PC-3 (cell line): ENCODE results near the gene NFATC2. TPM values are rescaled to one million over a fixed set of nuclear protein-coding genes. Genes with fewer than 3 reads are reported as not detected.

Experiments
- ATAC-seq: fragments of 200-7000 bp; cut with Tn5 transposase; 2 replicates; pipeline ENCODE4 v1.9.1; 2020; ENCODE audit warnings: mild to moderate bottlenecking, moderate library complexity
- BruUV-seq: library from RNA; stranded (reverse); fragments of 400-500 nt; replicated peaks from 2 replicates; lab custom pipeline; 2021; lab: Mats Ljungman, UMichigan
- CTCF ChIA-PET: fragments of 300-600 bp; sonication (Branson Sonifier 250); formaldehyde crosslinking; loops from one replicate; lab custom pipeline; 2022; ENCODE audit warnings: antibody characterized with exemption; lab: Charles Lee
- POLR2A ChIA-PET: fragments of 300-600 bp; sonication (Branson Sonifier 250); formaldehyde crosslinking; loops from one replicate; lab custom pipeline; 2022; ENCODE audit warnings: antibody characterized with exemption; ENCODE audit not compliant: unreplicated experiment; lab: Charles Lee
- DNase-seq: peaks from one replicate; pipeline ENCODE4 v3.0.0-alpha.2; 2015
- H2AFZ ChIP-seq: fragments of 300-600 bp; sonication (generic); 2 replicates; pipeline ENCODE4 v1.6.0; 2016; ENCODE audit warnings: antibody characterized with exemption, low read length
- H3F3A ChIP-seq: fragments of 300-600 bp; sonication (generic); one replicate; pipeline ENCODE4 v1.6.0; 2017; ENCODE audit warnings: antibody characterized with exemption, low read length, control low read depth, mild to moderate bottlenecking; ENCODE audit not compliant: unreplicated experiment
- H3K27ac ChIP-seq: fragments of 300-600 bp; sonication (generic); 2 replicates; pipeline ENCODE4 v1.5.1; 2016; ENCODE audit warnings: mild to moderate bottlenecking, low read length
- H3K27me3 ChIP-seq: fragments of 300-600 bp; sonication (generic); 2 replicates; pipeline ENCODE4 v1.6.1; 2016; ENCODE audit warnings: low read length, mixed read lengths
- H3K36me3 ChIP-seq: fragments of 300-600 bp; sonication (generic); 2 replicates; pipeline ENCODE4 v1.6.1; 2016; ENCODE audit warnings: low read depth, mixed run types, low read length, mixed read lengths
- H3K4me1 ChIP-seq: fragments of 300-600 bp; sonication (generic); 2 replicates; pipeline ENCODE4 v1.5.1; 2016; ENCODE audit warnings: low read length; ENCODE audit not compliant: insufficient read depth
- H3K4me2 ChIP-seq: fragments of 300-600 bp; sonication (generic); 2 replicates; pipeline ENCODE4 v1.6.0; 2016; ENCODE audit warnings: low read length
- H3K4me3 ChIP-seq: fragments of 300-600 bp; sonication (generic); 2 replicates; pipeline ENCODE4 v1.5.1; 2016; ENCODE audit warnings: mild to moderate bottlenecking, low read length, mixed read lengths
- H3K79me2 ChIP-seq: fragments of 300-600 bp; sonication (generic); 2 replicates; pipeline ENCODE4 v1.6.1; 2017; ENCODE audit warnings: low read length, mixed read lengths
- H3K9ac ChIP-seq: fragments of 300-600 bp; sonication (generic); 2 replicates; pipeline ENCODE4 v1.6.0; 2016; ENCODE audit warnings: mild to moderate bottlenecking, low read length
- H3K9me2 ChIP-seq: fragments of 300-600 bp; sonication (generic); replicated peaks from 2 replicates; pipeline ENCODE4 v1.6.1; 2016; ENCODE audit warnings: mixed run types, low read length, mixed read lengths
- H3K9me3 ChIP-seq: fragments of 300-600 bp; sonication (generic); 2 replicates; pipeline ENCODE4 v1.6.1; 2016; ENCODE audit warnings: low read length, mixed read lengths
- H4K20me1 ChIP-seq: fragments of 300-600 bp; sonication (generic); 2 replicates; pipeline ENCODE4 v1.6.1; 2016; ENCODE audit warnings: low read length, mixed read lengths
- CTCF ChIP-seq: fragments of 300-600 bp; sonication (generic); conservative IDR thresholded peaks from 2 replicates; pipeline ENCODE4 v1.5.1; 2017; ENCODE audit warnings: antibody characterized with exemption, low read depth, mild to moderate bottlenecking, low read length
- EZH2 ChIP-seq: fragments of 300-600 bp; sonication (generic); IDR thresholded peaks from one replicate; pipeline ENCODE4 v1.6.1; 2017; ENCODE audit warnings: antibody characterized with exemption, mild to moderate bottlenecking, low read length; ENCODE audit not compliant: unreplicated experiment
- EZH2phosphoT487 ChIP-seq: fragments of 300-600 bp; sonication (generic); IDR thresholded peaks from 2 replicates; pipeline ENCODE4 v1.6.1; 2018; ENCODE audit warnings: mild to moderate bottlenecking, antibody characterized with exemption, low read length, borderline replicate concordance
- intact Hi-C: fragments of 100-400 bp; cut with micrococcal nuclease; formaldehyde crosslinking; loops from 2 replicates; pipeline ENCODE4 v1.9.0; 2023
- total RNA-seq: library from RNA; depleted of rRNA; stranded (reverse); fragments of >200 nt; gene quantifications from 2 replicates; pipeline ENCODE4 v1.2.3, GENCODE V29; 2014

Gene NFATC2
- total RNA-seq, 1 experiment from 2014 or later, result 12.9 TPM

- Histone ChIP-seq H3K79me2 (no peaks in the 10 kb centered on the region), H3K4me2 (no peak overlapping the region), H3K27ac (no peak overlapping the region), H3K4me1 (no peaks in the 10 kb centered on the region), H3K9me3 (no peaks in the 10 kb centered on the region), H3K27me3 (no peaks in the 10 kb centered on the region), H3K4me3 (no peak overlapping the region), H3K9me2 (no peaks in the 10 kb centered on the region), H4K20me1 (no peaks in the 10 kb centered on the region), H3K36me3 (peaks cover 6% of the 10 kb centered on the region; the same call in 1 of the 2 replicates), H3K9ac (no peak overlapping the region), H2AFZ (no peak overlapping the region), H3F3A (no peaks in the 10 kb centered on the region)
- CTCF ChIA-PET, result no interaction called here
- no peak for TF ChIP-seq CTCF
- no peak for TF ChIP-seq EZH2
- TF ChIP-seq EZH2phosphoT487, result no peak
- DNase-seq (no peak), ATAC-seq (no peak)
- BruUV-seq, result no TSS peak
- intact Hi-C loops, result no loop called here
- POLR2A ChIA-PET, result no interaction called here
Observed at GRCh38 chr20:51410586-51411325, 131.8 kb downstream of the NFATC2 start.

- no peaks in the 10 kb centered on the region for H3K27me3 ChIP-seq
- DNase-seq, result no peak
- no peak overlapping the region for H3K4me2 ChIP-seq
- no TSS peak for BruUV-seq
- no peaks in the 10 kb centered on the region for H3K4me1 ChIP-seq
- H3K9me2 ChIP-seq, result no peaks in the 10 kb centered on the region
- H3K27ac ChIP-seq, result no peak overlapping the region
- H3F3A ChIP-seq, result no peaks in the 10 kb centered on the region
- H4K20me1 ChIP-seq, result no peaks in the 10 kb centered on the region
- intact Hi-C loops, result no loop called here
- ATAC-seq, result no peak
- peaks cover 6% of the 10 kb centered on the region; the same call in 1 of the 2 replicates for H3K36me3 ChIP-seq
- POLR2A ChIA-PET, result interaction anchor here (0.7 kb wide), 1 partner anchor 54 kb away, joined by 5 read pairs; no protein-coding TSS in a partner anchor
- H3K79me2 ChIP-seq, result no peaks in the 10 kb centered on the region
- CTCF ChIA-PET, result no interaction called here
- no peak overlapping the region for H3K9ac ChIP-seq
- H2AFZ ChIP-seq, result no peak overlapping the region
- H3K9me3 ChIP-seq, result no peaks in the 10 kb centered on the region
- TF ChIP-seq CTCF, result no peak
- no peak for TF ChIP-seq EZH2phosphoT487
- no peak for TF ChIP-seq EZH2
- H3K4me3 ChIP-seq, result no peak overlapping the region
Observed at GRCh38 chr20:51409192-51409880, 133.2 kb downstream of the NFATC2 start.
